ENCODE results near the gene DAAM1. TPM values are rescaled to one million over a fixed set of nuclear protein-coding genes. Genes with fewer than 3 reads are reported as not detected.

DAAM1 gene
- polyA plus RNA-seq, 1 of the 3 experiments (the other 2 are of a cell fraction): 5.1 TPM

DNA sequence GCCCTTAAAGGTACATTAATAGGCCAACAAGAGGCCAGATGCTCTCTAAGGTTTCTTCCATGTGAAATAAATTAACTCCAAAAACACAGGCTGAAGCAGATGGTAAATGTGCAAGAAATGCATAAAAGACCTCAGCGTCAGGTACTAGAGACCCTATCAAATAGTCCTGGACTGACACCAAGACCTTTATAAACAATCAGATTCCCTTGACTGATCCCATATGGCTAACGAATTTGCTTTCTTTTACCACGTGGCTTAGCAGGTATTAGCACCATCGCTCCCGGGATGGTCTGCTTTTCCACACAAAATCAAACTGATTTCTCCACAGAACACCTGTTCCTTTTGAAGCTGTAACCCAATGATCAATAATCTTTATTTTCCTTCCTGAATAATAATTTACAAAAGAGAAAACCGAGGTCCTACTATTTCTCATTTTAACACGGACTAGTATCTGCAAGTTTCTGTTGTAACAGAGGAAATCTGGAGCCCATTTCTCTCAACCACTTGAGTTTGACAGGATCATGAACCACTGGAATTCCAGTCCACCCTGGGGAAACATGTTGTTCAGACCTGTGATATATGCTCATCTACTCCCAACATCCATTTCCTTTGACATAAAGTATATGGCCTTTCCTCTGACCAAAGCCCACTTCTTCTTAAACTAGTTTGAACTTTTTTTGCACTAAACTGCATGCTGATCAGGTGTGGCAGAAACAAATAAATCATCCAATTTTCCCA lies 48.2 kb upstream of the DAAM1 start:
- H3K79me2 ChIP-seq (ENCODE audit: insufficient read depth): no peaks in the 10 kb centered on the region
- no peak overlapping the region for H3K27ac ChIP-seq (ENCODE audit: low read depth in 2 of 2, low read length in 1 of 2)
- CTCF ChIA-PET: interaction anchor here (0.7 to 1.6 kb wide), 2 partner anchors 16 to 304 kb away, joined by 3 to 4 read pairs; no protein-coding TSS in a partner anchor
- POLR2A ChIA-PET: interaction anchor here (0.6 kb wide), 1 partner anchor 102 kb away, joined by 3 read pairs; no protein-coding TSS in a partner anchor
- no peaks in the 10 kb centered on the region for H3K9me2 ChIP-seq
- no peak overlapping the region for H3K4me2 ChIP-seq
- H3K9ac ChIP-seq: no peak overlapping the region
- TF ChIP-seq GATA2 (CRISPR knock-in tag; IDR thresholded peaks at IDR 0.05) (no peak), MXI1 (IDR thresholded peaks at IDR 0.05; ENCODE audit: low read depth, low read length) (no peak), POLR2AphosphoS5 (IDR thresholded peaks at IDR 0.05; ENCODE audit: low read depth, low read length) (no peak), RAD21 (IDR thresholded peaks at IDR 0.05; ENCODE audit: low read length) (no peak), IRF3 (IDR thresholded peaks at IDR 0.05; ENCODE audit: low read depth, low read length) (no peak), ELF1 (IDR thresholded peaks at IDR 0.05) (no peak), RCOR1 (IDR thresholded peaks at IDR 0.05; ENCODE audit: low read length) (no peak)
- no peaks in the 10 kb centered on the region for H3K27me3 ChIP-seq (ENCODE audit: insufficient read depth)
- no peaks in the 10 kb centered on the region for H3F3A ChIP-seq (replicated peaks; ENCODE audit: insufficient read depth)
- DNase-seq: no peak
- H3K4me1 ChIP-seq (ENCODE audit: control insufficient read depth in 1 of 2, insufficient read depth in 2 of 2, low read depth in 1 of 2, low read length in 1 of 2): no peaks in the 10 kb centered on the region
- no peaks in the 10 kb centered on the region for H4K20me1 ChIP-seq (ENCODE audit: insufficient read depth)
- 78% methylated on average over 7 of the region's 7 CpGs for WGBS (ENCODE audit: low lambda C conversion rate)
- no peak overlapping the region for H3K4me3 ChIP-seq (ENCODE audit: low read depth in 2 of 2, low read length in 1 of 2)
- no peaks in the 10 kb centered on the region for H3K36me3 ChIP-seq (replicated peaks in 1 of 2; ENCODE audit: control insufficient read depth in 1 of 2, insufficient read depth in 2 of 2, low read length in 1 of 2)
- no peak overlapping the region for H2AFZ ChIP-seq (ENCODE audit: low read depth)
- no peaks in the 10 kb centered on the region for H3K9me3 ChIP-seq

GRCh38 chr14:59146484-59146883 lies 42.0 kb upstream of the DAAM1 start:
- DNase-seq: no peak
- no peak overlapping the region for H3K9ac ChIP-seq
- POLR2A ChIA-PET: interaction anchor here (0.5 kb wide), 1 partner anchor 338 kb away, joined by 3 read pairs; the partner anchor contains the start of genes JKAMP and L3HYPDH
- no peak overlapping the region for H2AFZ ChIP-seq (ENCODE audit: low read depth)
- H3K4me2 ChIP-seq: no peak overlapping the region
- no peaks in the 10 kb centered on the region for H3F3A ChIP-seq (replicated peaks; ENCODE audit: insufficient read depth)
- H4K20me1 ChIP-seq (ENCODE audit: insufficient read depth): no peaks in the 10 kb centered on the region
- no peak overlapping the region for H3K27ac ChIP-seq (ENCODE audit: low read depth in 2 of 2, low read length in 1 of 2)
- no peaks in the 10 kb centered on the region for H3K27me3 ChIP-seq (ENCODE audit: insufficient read depth)
- no peaks in the 10 kb centered on the region for H3K36me3 ChIP-seq (replicated peaks in 1 of 2; ENCODE audit: control insufficient read depth in 1 of 2, insufficient read depth in 2 of 2, low read length in 1 of 2)
- H3K79me2 ChIP-seq (ENCODE audit: insufficient read depth): no peaks in the 10 kb centered on the region
- TF ChIP-seq FOXM1 (IDR thresholded peaks at IDR 0.05; ENCODE audit: low read depth) (no peak), TEAD4 (IDR thresholded peaks at IDR 0.05; ENCODE audit: borderline replicate concordance, insufficient read depth) (no peak), MEF2A (IDR thresholded peaks at IDR 0.05; ENCODE audit: borderline replicate concordance, low read depth) (no peak), USF2 (IDR thresholded peaks at IDR 0.05; ENCODE audit: borderline replicate concordance, low read depth, low read length) (no peak), GATA2 (CRISPR knock-in tag; IDR thresholded peaks at IDR 0.05) (no peak), SIN3A (IDR thresholded peaks at IDR 0.05; ENCODE audit: borderline replicate concordance, low read depth, low read length) (no peak), USF1 (IDR thresholded peaks at IDR 0.05; ENCODE audit: borderline replicate concordance, low read depth) (no peak), GABPA (IDR thresholded peaks at IDR 0.05; ENCODE audit: low read depth) (no peak), TCF12 (IDR thresholded peaks at IDR 0.05) (no peak), YY1 (IDR thresholded peaks at IDR 0.05; ENCODE audit: low read depth) (no peak), NFIC (IDR thresholded peaks at IDR 0.05; ENCODE audit: borderline replicate concordance) (no peak), RFX5 (IDR thresholded peaks at IDR 0.05; ENCODE audit: low read length) (no peak), EZH2phosphoT487 (IDR thresholded peaks at IDR 0.05; ENCODE audit: borderline replicate concordance, low read depth) (no peak), NRF1 (IDR thresholded peaks at IDR 0.05; ENCODE audit: low read depth, low read length) (no peak)
- TF ChIP-seq, protein P1, sequence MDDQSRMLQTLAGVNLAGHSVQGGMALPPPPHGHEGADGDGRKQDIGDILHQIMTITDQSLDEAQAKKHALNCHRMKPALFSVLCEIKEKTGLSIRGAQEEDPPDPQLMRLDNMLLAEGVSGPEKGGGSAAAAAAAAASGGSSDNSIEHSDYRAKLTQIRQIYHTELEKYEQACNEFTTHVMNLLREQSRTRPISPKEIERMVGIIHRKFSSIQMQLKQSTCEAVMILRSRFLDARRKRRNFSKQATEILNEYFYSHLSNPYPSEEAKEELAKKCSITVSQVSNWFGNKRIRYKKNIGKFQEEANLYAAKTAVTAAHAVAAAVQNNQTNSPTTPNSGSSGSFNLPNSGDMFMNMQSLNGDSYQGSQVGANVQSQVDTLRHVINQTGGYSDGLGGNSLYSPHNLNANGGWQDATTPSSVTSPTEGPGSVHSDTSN (IDR thresholded peaks at IDR 0.05): no peak
- CTCF ChIA-PET: no interaction called here
- no peaks in the 10 kb centered on the region for H3K9me3 ChIP-seq
- 64% methylated on average over 2 of the region's 2 CpGs for WGBS (ENCODE audit: low lambda C conversion rate)
- H3K4me3 ChIP-seq (ENCODE audit: low read depth in 2 of 2, low read length in 1 of 2): no peak overlapping the region
- H3K4me1 ChIP-seq (ENCODE audit: control insufficient read depth in 1 of 2, insufficient read depth in 2 of 2, low read depth in 1 of 2, low read length in 1 of 2): no peaks in the 10 kb centered on the region
- H3K9me2 ChIP-seq: no peaks in the 10 kb centered on the region
